Measurements from ENCODE around the gene MUCL1. TPM values are rescaled to one million over a fixed set of nuclear protein-coding genes. Genes with fewer than 3 reads are reported as not detected.

Gene MUCL1
- total and polyA plus RNA-seq, 2 donors (not counting 3 experiments of a cell fraction or from before 2014, with no cell fraction given), result not detected

- H4K20me1 ChIP-seq (replicated peaks; ENCODE audit: control insufficient read depth, extremely low read depth, insufficient read depth, low read length), result no peaks in the 10 kb centered on the region
- H3K79me2 ChIP-seq (ENCODE audit: control insufficient read depth, insufficient read depth, low read length), result no peaks in the 10 kb centered on the region
- no TSS peak for BruUV-seq (replicated peaks)
- dilution Hi-C loops (cut with MboI; ENCODE audit: extremely low pct_ligation_motif_present, low sequenced_read_pairs) (no loop called here), intact Hi-C loops (cut with micrococcal nuclease) (no loop called here)
- no peaks in the 10 kb centered on the region for H3K9me1 ChIP-seq (replicated peaks; ENCODE audit: control insufficient read depth, extremely low read depth, insufficient read depth, low read length)
- no peaks in the 10 kb centered on the region for H3K27me3 ChIP-seq (ENCODE audit: control insufficient read depth in 2 of 2, insufficient read depth in 2 of 2, low read length in 2 of 2)
- no peak for FAIRE-seq
- H3K4me1 ChIP-seq (ENCODE audit: control insufficient read depth, extremely low read depth, insufficient read depth, low read length), result no peaks in the 10 kb centered on the region
- H3K4me2 ChIP-seq (ENCODE audit: insufficient read depth, low read length), result no peak overlapping the region
- CTCF ChIA-PET, result interaction anchor here (0.6 to 1.0 kb wide), 2 partner anchors 122 to 243 kb away, joined by 3 read pairs; no protein-coding TSS in a partner anchor
- H3K4me3 ChIP-seq (replicated peaks in 1 of 3; ENCODE audit: insufficient read depth in 1 of 3, low read depth in 1 of 3, low read length in 3 of 3), result no peak overlapping the region
- H3K9ac ChIP-seq (replicated peaks; ENCODE audit: extremely low read depth, insufficient read depth, low read length), result no peak overlapping the region
- TF ChIP-seq FOS (IDR thresholded peaks at IDR 0.05; ENCODE audit: borderline replicate concordance, insufficient read depth, low read length) (no peak), MYC (IDR thresholded peaks at IDR 0.05; ENCODE audit: low read depth, low read length) (no peak), EZH2 (IDR thresholded peaks at IDR 0.05; ENCODE audit: borderline replicate concordance, low read depth, low read length, severe bottlenecking) (no peak), GATA2 (IDR thresholded peaks at IDR 0.05; ENCODE audit: insufficient read depth, insufficient read length, low read depth, low read length) (no peak), POLR2AphosphoS5 (IDR thresholded peaks at IDR 0.05; ENCODE audit: insufficient read depth, low read depth, low read length) (no peak), POLR2A (IDR thresholded peaks at IDR 0.05; ENCODE audit: low read depth, low read length) (no peak), JUN (IDR thresholded peaks at IDR 0.05; ENCODE audit: borderline replicate concordance, insufficient read depth, insufficient read length, low read depth) (no peak), MAX (IDR thresholded peaks at IDR 0.05; ENCODE audit: insufficient read depth, insufficient read length) (no peak), CTCF (IDR thresholded peaks at IDR 0.05; ENCODE audit: extremely low read depth in 1 of 2, insufficient read depth in 1 of 2, low read depth in 1 of 2, low read length in 2 of 2) (no peak)
- H3K9me3 ChIP-seq (replicated peaks; ENCODE audit: control insufficient read depth, insufficient read depth, low read length), result no peaks in the 10 kb centered on the region
- H3K36me3 ChIP-seq (ENCODE audit: control insufficient read depth in 2 of 2, extremely low read depth in 1 of 2, insufficient read depth in 2 of 2, low read length in 2 of 2), result no peaks in the 10 kb centered on the region
- H3K27ac ChIP-seq (ENCODE audit: insufficient read depth, low read depth, low read length), result no peak overlapping the region
- no peak overlapping the region for H2AFZ ChIP-seq (ENCODE audit: low read depth, low read length)
- POLR2A ChIA-PET, result no interaction called here
- DNase-seq (ENCODE audit: low read depth, low spot score), result no peak
Measured at GRCh38 chr12:54824402-54824801, 29.9 kb upstream of the MUCL1 start.
